HG03135 (cell line): Measurements from ENCODE around the gene RPL10.

Source experiments
- ATAC-seq: cut with Tn5 transposase; IDR thresholded peaks from one replicate; pipeline ENCODE4 v1.9.1; 2021; ENCODE audit warnings: mild to moderate bottlenecking, moderate library complexity; ENCODE audit not compliant: unreplicated experiment

Gene RPL10

GRCh38 chrX:154428176-154429171, 30.3 kb downstream of the RPL10 start, which contains the start of gene ATP6AP1:
TSS of gene ATP6AP1 (plus strand) at chrX:154428677. CDS start at chrX:154428693, 16 bp downstream.
- ATAC-seq: peak; percentile 92

- ATAC-seq: no peak
Observed at GRCh38 chrX:154429711-154430110, 31.5 kb downstream of the RPL10 start.

GRCh38 chrX:154430479-154430878, 32.3 kb downstream of the RPL10 start:
- no peak for ATAC-seq

- ATAC-seq: no peak
Observed at GRCh38 chrX:154430916-154431315, 32.7 kb downstream of the RPL10 start.

GRCh38 chrX:154431341-154431740, 33.2 kb downstream of the RPL10 start:
- no peak for ATAC-seq

GRCh38 chrX:154432210-154432609, 34.0 kb downstream of the RPL10 start:
- no peak for ATAC-seq

DNA sequence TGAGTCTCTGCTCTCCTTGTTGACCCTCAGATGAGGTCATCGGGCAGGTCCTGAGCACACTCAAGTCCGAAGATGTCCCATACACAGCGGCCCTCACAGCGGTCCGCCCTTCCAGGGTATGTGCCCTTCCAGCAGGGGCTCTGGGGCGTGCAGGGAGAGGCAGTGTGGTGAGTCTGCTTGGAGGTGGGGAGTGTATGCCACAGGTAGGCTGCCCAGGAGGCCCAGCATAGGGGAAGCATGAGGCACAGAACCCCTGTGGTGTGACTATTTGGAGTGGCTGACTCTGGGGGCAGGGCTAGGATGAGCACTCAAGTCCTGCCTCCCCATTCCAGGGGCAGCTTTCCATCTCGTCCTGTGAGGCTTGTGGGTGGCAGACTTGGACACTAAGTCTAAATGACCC, 35.4 kb downstream of the RPL10 start:
- ATAC-seq: no peak

- ATAC-seq: no peak
Observed at GRCh38 chrX:154434394-154435168, 36.4 kb downstream of the RPL10 start.

- ATAC-seq: no peak
Observed at GRCh38 chrX:154435171-154435733, 37.1 kb downstream of the RPL10 start.

DNA sequence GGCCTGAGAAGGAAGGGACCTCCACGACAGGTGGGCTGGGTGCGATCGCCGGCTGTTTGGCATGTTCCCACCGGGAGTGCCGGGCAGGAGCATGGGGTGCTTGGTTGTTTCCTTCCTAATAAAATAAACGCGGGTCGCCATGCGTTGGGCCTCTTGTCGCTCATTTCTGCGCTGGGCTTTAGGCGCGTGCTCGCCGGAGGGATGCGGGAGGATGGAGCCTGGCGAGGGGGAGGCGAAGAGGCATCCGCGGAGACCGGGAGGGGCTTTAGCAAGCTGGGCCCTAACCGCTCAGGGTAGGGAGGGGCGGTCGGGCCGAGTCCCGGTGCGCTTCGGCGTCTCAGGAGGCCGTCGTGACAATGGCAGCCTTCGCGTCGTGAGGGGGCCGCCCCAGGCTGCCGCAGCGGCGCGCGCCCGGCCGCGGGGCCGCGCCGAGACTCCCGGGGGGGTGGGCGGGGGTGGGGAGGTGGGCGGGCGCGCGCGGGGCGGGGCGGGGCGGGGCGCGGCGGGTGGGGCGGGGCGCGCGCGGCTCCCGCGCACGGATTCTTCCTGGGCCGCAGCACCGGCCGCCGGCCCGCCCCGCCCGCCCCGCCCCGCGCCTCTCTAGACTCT, 38.3 kb downstream of the RPL10 start:
- no peak for ATAC-seq

GRCh38 chrX:154436983-154437752, 39.0 kb downstream of the RPL10 start, which contains the start of gene GDI1:
TSS of gene GDI1 (plus strand) at chrX:154437154. CDS start at chrX:154437255, 101 bp downstream.
- ATAC-seq: no peak

DNA sequence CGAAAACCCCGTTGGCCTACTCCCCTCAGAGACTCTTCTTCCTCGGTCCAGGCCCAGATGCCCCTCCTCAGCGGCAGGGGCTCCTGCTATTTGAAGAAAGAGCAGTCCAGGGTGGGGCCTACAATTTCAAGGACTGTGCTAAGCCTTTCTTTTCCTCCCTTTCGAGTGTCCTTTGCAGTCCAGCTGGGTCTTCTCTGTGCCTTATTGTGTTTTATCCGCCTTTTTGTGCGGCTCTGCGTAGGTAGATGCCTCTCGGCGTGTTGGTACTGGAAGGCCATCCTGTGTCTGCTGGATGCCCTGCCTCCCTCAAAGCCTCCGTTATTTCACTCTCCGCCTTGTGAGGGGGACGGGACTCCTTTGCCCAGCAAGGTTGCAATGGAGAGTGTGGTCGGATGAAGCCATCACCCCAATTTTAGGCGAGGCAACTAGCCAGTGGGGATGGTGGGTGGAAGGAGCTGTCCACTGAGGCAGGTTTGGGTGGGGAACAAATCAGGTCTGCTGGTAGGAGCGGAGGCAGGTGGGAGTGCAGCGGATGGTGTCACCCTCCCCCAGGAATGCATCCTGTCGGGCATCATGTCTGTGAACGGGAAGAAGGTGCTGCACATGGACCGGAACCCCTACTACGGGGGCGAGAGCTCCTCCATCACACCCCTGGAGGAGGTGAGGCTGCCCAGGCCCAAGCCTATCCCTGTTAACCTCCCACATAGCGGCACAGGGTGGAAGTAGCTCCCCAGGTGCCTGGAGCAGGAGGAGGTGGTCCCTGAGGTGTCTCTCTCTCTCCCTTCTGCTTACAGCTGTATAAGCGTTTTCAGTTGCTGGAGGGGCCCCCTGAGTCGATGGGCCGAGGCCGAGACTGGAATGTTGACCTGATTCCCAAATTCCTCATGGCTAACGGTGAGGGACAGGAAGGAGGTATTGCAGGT, 40.1 kb downstream of the RPL10 start:
- ATAC-seq: no peak

DNA sequence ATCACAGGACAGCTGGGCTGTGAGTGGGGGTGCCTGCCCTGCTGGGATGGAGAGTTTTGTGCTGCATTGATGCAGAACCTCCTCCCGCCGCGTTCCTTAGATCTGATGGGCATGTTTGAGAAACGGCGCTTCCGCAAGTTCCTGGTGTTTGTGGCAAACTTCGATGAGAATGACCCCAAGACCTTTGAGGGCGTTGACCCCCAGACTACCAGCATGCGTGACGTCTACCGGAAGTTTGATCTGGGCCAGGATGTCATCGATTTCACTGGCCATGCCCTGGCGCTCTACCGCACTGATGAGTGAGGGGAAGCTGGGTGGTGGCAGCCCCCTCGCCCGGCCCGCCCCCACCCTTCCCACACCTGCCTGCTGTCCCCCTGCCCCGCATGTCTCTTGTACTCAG, 41.7 kb downstream of the RPL10 start:
- no peak for ATAC-seq

DNA sequence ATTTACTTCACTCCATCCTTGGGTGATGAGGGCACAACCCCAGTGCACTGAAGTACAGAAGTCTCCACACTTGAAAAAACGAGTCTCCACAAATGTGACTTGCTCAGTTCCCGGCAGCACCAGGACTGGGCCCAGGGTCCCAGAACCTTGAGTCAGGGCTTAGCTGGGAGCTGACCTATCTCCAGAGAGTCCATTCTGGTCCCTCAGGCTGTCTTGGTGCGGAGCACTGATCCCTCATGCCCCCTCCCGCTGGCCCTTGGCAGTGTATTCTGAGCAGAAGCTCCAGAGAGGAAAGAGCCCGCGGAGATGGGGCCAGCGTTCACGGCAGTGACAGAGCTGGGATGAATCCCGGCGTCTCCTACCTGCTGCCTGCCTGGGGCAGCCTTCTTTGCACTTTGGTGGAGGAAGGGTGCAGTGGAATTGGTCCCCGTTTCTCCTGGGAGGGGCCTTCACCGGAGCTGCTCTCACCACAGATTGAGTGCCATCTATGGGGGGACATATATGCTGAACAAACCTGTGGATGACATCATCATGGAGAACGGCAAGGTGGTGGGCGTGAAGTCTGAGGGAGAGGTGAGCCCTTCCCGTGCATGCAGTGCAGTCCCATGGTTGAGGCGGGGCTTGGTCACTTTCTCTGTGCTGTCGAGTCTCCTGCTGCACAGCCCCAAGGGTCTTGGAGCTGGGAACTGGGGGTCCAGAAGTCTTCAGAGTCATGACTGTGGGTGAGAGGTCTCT, 42.6 kb downstream of the RPL10 start:
- no peak for ATAC-seq

DNA sequence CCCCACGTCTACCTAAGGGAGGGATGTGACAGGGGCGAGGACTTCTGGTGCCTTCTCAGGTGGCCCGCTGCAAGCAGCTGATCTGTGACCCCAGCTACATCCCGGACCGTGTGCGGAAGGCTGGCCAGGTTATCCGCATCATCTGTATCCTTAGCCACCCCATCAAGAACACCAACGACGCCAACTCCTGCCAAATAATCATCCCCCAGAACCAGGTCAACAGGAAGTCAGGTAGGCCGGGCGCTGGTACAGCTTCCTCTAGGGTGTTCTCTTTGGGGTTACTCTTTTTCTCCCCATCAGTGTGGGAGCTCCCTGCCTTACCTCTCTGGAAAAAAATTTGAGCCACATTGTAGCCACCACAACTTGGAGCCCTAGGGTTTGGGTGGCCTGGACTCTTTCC, 43.4 kb downstream of the RPL10 start:
- no peak for ATAC-seq

GRCh38 chrX:154441984-154442707, 44.0 kb downstream of the RPL10 start:
- ATAC-seq: no peak

- no peak for ATAC-seq
Observed at GRCh38 chrX:154443479-154443910, 45.3 kb downstream of the RPL10 start.
